Osteoblast (primary cell): ENCODE data around the gene INPP5A. TPM values are rescaled to one million over a fixed set of nuclear protein-coding genes. Genes with fewer than 3 reads are reported as not detected.

Source experiments
- DNase-seq: peaks from one replicate; pipeline ENCODE4 v3.0.0; 2011; ENCODE audit warnings: low spot score, mixed read lengths; ENCODE audit not compliant: insufficient read length; ENCODE audit errors: missing footprints
- H2AFZ ChIP-seq: 2 replicates; pipeline ENCODE4 v1.6.0; 2011; ENCODE audit warnings: mild to moderate bottlenecking, low read length
- H3K27ac ChIP-seq: 2 replicates; pipeline ENCODE4 v1.5.1; 2011; ENCODE audit warnings: mild to moderate bottlenecking, low read depth, low read length, moderate library complexity
- H3K27me3 ChIP-seq: 2 replicates; pipeline ENCODE4 v1.6.0; 2012; ENCODE audit warnings: mild to moderate bottlenecking, control low read depth, inconsistent platforms, low read length, moderate library complexity; ENCODE audit not compliant: insufficient read depth
- H3K36me3 ChIP-seq: 2 replicates; pipeline ENCODE4 v1.5.1; 2011; ENCODE audit warnings: mild to moderate bottlenecking, low read length, control low read depth, moderate library complexity; ENCODE audit not compliant: insufficient read depth
- H3K4me1 ChIP-seq: 2 replicates; pipeline ENCODE4 v1.5.1; 2011; ENCODE audit warnings: mild to moderate bottlenecking, low read length, control low read depth, moderate library complexity; ENCODE audit not compliant: insufficient read depth
- H3K4me2 ChIP-seq: 2 replicates; pipeline ENCODE4 v1.6.0; 2011; ENCODE audit warnings: mild to moderate bottlenecking, low read length; ENCODE audit not compliant: insufficient read depth
- H3K4me3 ChIP-seq: fragments of 200-600 bp; sonication (generic); 3 replicates; pipeline ENCODE4 v1.5.1; 2012; ENCODE audit warnings: mild to moderate bottlenecking, low read length, inconsistent platforms; ENCODE audit not compliant: insufficient read depth
- H3K79me2 ChIP-seq: 2 replicates; pipeline ENCODE4 v1.6.0; 2012; ENCODE audit warnings: mild to moderate bottlenecking, low read length, control low read depth, inconsistent platforms; ENCODE audit not compliant: insufficient read depth
- H3K9me3 ChIP-seq: 2 replicates; pipeline ENCODE4 v1.5.1; 2011; ENCODE audit warnings: low read depth, low read length, control low read depth
- H4K20me1 ChIP-seq: 2 replicates; pipeline ENCODE4 v1.6.0; 2012; ENCODE audit warnings: mild to moderate bottlenecking, low read length, control low read depth; ENCODE audit not compliant: insufficient read depth
- CTCF ChIP-seq: IDR thresholded peaks from 2 replicates; pipeline ENCODE4 v1.5.1; 2011; ENCODE audit warnings: mild to moderate bottlenecking, low read depth, low read length, moderate library complexity; ENCODE audit errors: extremely low read depth
- total RNA-seq: library from RNA; depleted of rRNA; stranded (reverse); fragments of >200 nt; gene quantifications from 2 replicates; pipeline ENCODE4 v1.2.3, GENCODE V29; 2012

Gene INPP5A
- total RNA-seq, 1 donor = 22.8 TPM

GRCh38 chr10:132827423-132827789 is 289.8 kb downstream of the INPP5A start:
- H3K4me2 ChIP-seq = no peak overlapping the region
- H3K4me3 ChIP-seq = no peak overlapping the region
- no peaks in the 10 kb centered on the region for H4K20me1 ChIP-seq
- peaks cover 20% of the 10 kb centered on the region for H3K27me3 ChIP-seq
- H3K27ac ChIP-seq = no peak overlapping the region
- H3K9me3 ChIP-seq = no peaks in the 10 kb centered on the region
- TF ChIP-seq CTCF = no peak
- no peak overlapping the region for H2AFZ ChIP-seq
- no peak for DNase-seq
- H3K36me3 ChIP-seq = no peaks in the 10 kb centered on the region
- H3K79me2 ChIP-seq = no peaks in the 10 kb centered on the region
- no peaks in the 10 kb centered on the region for H3K4me1 ChIP-seq

- Histone ChIP-seq H2AFZ (no peak overlapping the region), H3K4me3 (no peak overlapping the region), H4K20me1 (no peaks in the 10 kb centered on the region), H3K4me2 (no peak overlapping the region), H3K9me3 (no peaks in the 10 kb centered on the region), H3K27me3 (peaks cover 25% of the 10 kb centered on the region), H3K4me1 (no peaks in the 10 kb centered on the region), H3K79me2 (no peaks in the 10 kb centered on the region), H3K36me3 (no peaks in the 10 kb centered on the region), H3K27ac (no peak overlapping the region)
- TF ChIP-seq CTCF = no peak
- DNase-seq = no peak
Observed at GRCh38 chr10:132827861-132828539, 290.4 kb downstream of the INPP5A start.

GRCh38 chr10:132828681-132829080 is 291.1 kb downstream of the INPP5A start:
- no peak for DNase-seq
- no peaks in the 10 kb centered on the region for H3K79me2 ChIP-seq
- H3K36me3 ChIP-seq = no peaks in the 10 kb centered on the region
- no peak overlapping the region for H3K4me2 ChIP-seq
- H2AFZ ChIP-seq = no peak overlapping the region
- no peaks in the 10 kb centered on the region for H4K20me1 ChIP-seq
- peaks cover 29% of the 10 kb centered on the region for H3K27me3 ChIP-seq
- no peaks in the 10 kb centered on the region for H3K9me3 ChIP-seq
- no peak overlapping the region for H3K4me3 ChIP-seq
- no peak overlapping the region for H3K27ac ChIP-seq
- no peak for TF ChIP-seq CTCF
- no peaks in the 10 kb centered on the region for H3K4me1 ChIP-seq

- Histone ChIP-seq H3K4me2 (no peak overlapping the region), H3K9me3 (no peaks in the 10 kb centered on the region), H4K20me1 (no peaks in the 10 kb centered on the region), H3K4me3 (no peak overlapping the region), H2AFZ (no peak overlapping the region), H3K36me3 (no peaks in the 10 kb centered on the region), H3K79me2 (no peaks in the 10 kb centered on the region), H3K27ac (no peak overlapping the region), H3K4me1 (no peaks in the 10 kb centered on the region), H3K27me3 (peaks cover 29% of the 10 kb centered on the region)
- DNase-seq = peak; percentile 29
- TF ChIP-seq CTCF = no peak
Observed at GRCh38 chr10:132829403-132829802, 291.8 kb downstream of the INPP5A start.
